Ishikawa (cell line): ENCODE data around the gene KDM7A.

Experiments used
- CEBPB ChIP-seq: IDR thresholded peaks from 2 replicates; pipeline ENCODE4 v1.6.1; 2012
- CREB1 ChIP-seq: IDR thresholded peaks from 2 replicates; pipeline ENCODE4 v1.6.1; 2012; ENCODE audit warnings: low read depth
- EGR1 ChIP-seq: IDR thresholded peaks from 2 replicates; pipeline ENCODE4 v1.6.1; 2012
- EP300 ChIP-seq: IDR thresholded peaks from 2 replicates; pipeline ENCODE4 v1.6.1; 2012; ENCODE audit warnings: borderline replicate concordance
- FOXM1 ChIP-seq: IDR thresholded peaks from 2 replicates; pipeline ENCODE4 v1.6.1; 2012; ENCODE audit warnings: low read depth, borderline replicate concordance
- MAX ChIP-seq: IDR thresholded peaks from 2 replicates; pipeline ENCODE4 v1.6.1; 2012
- NFIC ChIP-seq: IDR thresholded peaks from 2 replicates; pipeline ENCODE4 v1.6.1; 2012
- RAD21 ChIP-seq: IDR thresholded peaks from 2 replicates; pipeline ENCODE4 v1.6.1; 2012; ENCODE audit warnings: low read depth
- REST ChIP-seq: IDR thresholded peaks from 2 replicates; pipeline ENCODE4 v1.6.1; 2012; ENCODE audit warnings: low read depth, mild to moderate bottlenecking
- TAF1 ChIP-seq: IDR thresholded peaks from 2 replicates; pipeline ENCODE4 v1.6.1; 2012; ENCODE audit warnings: low read depth, mild to moderate bottlenecking
- TCF12 ChIP-seq: IDR thresholded peaks from 2 replicates; pipeline ENCODE4 v1.6.1; 2012; ENCODE audit warnings: low read depth
- TEAD4 ChIP-seq: IDR thresholded peaks from 2 replicates; pipeline ENCODE4 v1.6.1; 2012
- USF1 ChIP-seq: IDR thresholded peaks from 2 replicates; pipeline ENCODE4 v1.6.1; 2012
- YY1 ChIP-seq: IDR thresholded peaks from 2 replicates; pipeline ENCODE4 v1.6.1; 2012; ENCODE audit warnings: low read depth
- ZBTB7A ChIP-seq: IDR thresholded peaks from 2 replicates; pipeline ENCODE4 v1.6.1; 2012; ENCODE audit warnings: low read depth

KDM7A gene

GRCh38 chr7:140212100-140212881 is 35.5 kb upstream of the KDM7A start:
- TF ChIP-seq MAX: no peak
- no peak for TF ChIP-seq REST
- TF ChIP-seq CREB1: no peak
- TF ChIP-seq EP300: no peak
- no peak for TF ChIP-seq USF1
- no peak for TF ChIP-seq RAD21
- TF ChIP-seq TAF1: no peak
- TF ChIP-seq EGR1: no peak
- TF ChIP-seq CEBPB: no peak
- TF ChIP-seq FOXM1: no peak
- TF ChIP-seq ZBTB7A: no peak
- TF ChIP-seq TCF12: no peak
- no peak for TF ChIP-seq YY1
- no peak for TF ChIP-seq TEAD4

- TF ChIP-seq ZBTB7A (no peak), TEAD4 (no peak), CREB1 (no peak), CEBPB (no peak), USF1 (no peak), EP300 (no peak), YY1 (no peak), TCF12 (no peak)
Measured at GRCh38 chr7:140211698-140212097, 34.9 kb upstream of the KDM7A start.

- no peak for TF ChIP-seq NFIC
Measured at GRCh38 chr7:140209866-140210609, 33.3 kb upstream of the KDM7A start.

GRCh38 chr7:140206616-140207389 is 30.0 kb upstream of the KDM7A start:
- no peak for TF ChIP-seq CREB1
- TF ChIP-seq TEAD4: no peak
- TF ChIP-seq EP300: no peak
- no peak for TF ChIP-seq EGR1
- no peak for TF ChIP-seq FOXM1
- TF ChIP-seq YY1: no peak

- TF ChIP-seq YY1: no peak
- no peak for TF ChIP-seq RAD21
Measured at GRCh38 chr7:140205600-140205999, 28.8 kb upstream of the KDM7A start.

GRCh38 chr7:140203556-140203955 is 26.8 kb upstream of the KDM7A start:
- TF ChIP-seq REST (no peak), NFIC (no peak)
